Forelimb muscle (tissue), 1 donor: ENCODE measurements around the gene DOCK9. TPM values are rescaled to one million over a fixed set of nuclear protein-coding genes. Genes with fewer than 3 reads are reported as not detected.

Experiments
- polyA plus RNA-seq: library from polyadenylated mRNA; unstranded; fragments of 120-200 nt; gene quantifications from one replicate; pipeline ENCODE4 v1.2.1, GENCODE V29; 2013; ENCODE audit not compliant: insufficient read length

DOCK9 gene
- polyA plus RNA-seq, 1 donor, result 91.6 TPM

Other genes with a start within 250 kb of the DOCK9 start
- gene SLC15A1, start 225.4 kb downstream of the DOCK9 start, polyA plus RNA-seq, result not detected
- 97.0 TPM for gene UBAC2, start 222.8 kb upstream of the DOCK9 start, polyA plus RNA-seq